HUES6 (cell line): ENCODE results near the gene ESAM.
"Not testable (repeated sequence)": the region's sequence is repeated elsewhere in the genome, so short reads cannot be mapped to it uniquely, and the experiment has no call there.

ENCODE experiments used
- H3K27ac ChIP-seq: 2 replicates; pipeline ENCODE4 v1.7.0; 2013; ENCODE audit warnings: low read depth, mild to moderate bottlenecking, low read length, inconsistent platforms
- H3K27me3 ChIP-seq: 2 replicates; pipeline ENCODE4 v1.6.1; 2013; ENCODE audit warnings: low read length; ENCODE audit not compliant: control insufficient read depth, insufficient read depth
- H3K36me3 ChIP-seq: 2 replicates; pipeline ENCODE4 v1.6.1; 2013; ENCODE audit warnings: low read length; ENCODE audit not compliant: control insufficient read depth, insufficient read depth
- H3K4me1 ChIP-seq: 2 replicates; pipeline ENCODE4 v1.6.1; 2013; ENCODE audit warnings: low read length; ENCODE audit not compliant: control insufficient read depth, insufficient read depth
- H3K4me3 ChIP-seq: 2 replicates; pipeline ENCODE4 v1.5.1; 2013; ENCODE audit warnings: low read depth, low read length
- H3K9ac ChIP-seq: one replicate; pipeline ENCODE4 v1.6.1; 2013; ENCODE audit warnings: mild to moderate bottlenecking, low read length
- H3K9me3 ChIP-seq: 2 replicates; pipeline ENCODE4 v1.6.1; 2013; ENCODE audit warnings: low read depth, low read length; ENCODE audit not compliant: control insufficient read depth, insufficient read depth

The ESAM gene

GRCh38 chr11:124798991-124799347, 36.9 kb upstream of the ESAM start:
- Histone ChIP-seq H3K4me3 (peak overlapping the region; percentile 86), H3K9ac (peak overlapping the region; percentile 96), H3K9me3 (no peaks in the 10 kb centered on the region), H3K27ac (peak overlapping the region; percentile 96; the same call in 1 of the 2 replicates), H3K36me3 (no peaks in the 10 kb centered on the region), H3K27me3 (no peaks in the 10 kb centered on the region), H3K4me1 (peaks cover 14% of the 10 kb centered on the region; the same call in 1 of the 2 replicates)

DNA sequence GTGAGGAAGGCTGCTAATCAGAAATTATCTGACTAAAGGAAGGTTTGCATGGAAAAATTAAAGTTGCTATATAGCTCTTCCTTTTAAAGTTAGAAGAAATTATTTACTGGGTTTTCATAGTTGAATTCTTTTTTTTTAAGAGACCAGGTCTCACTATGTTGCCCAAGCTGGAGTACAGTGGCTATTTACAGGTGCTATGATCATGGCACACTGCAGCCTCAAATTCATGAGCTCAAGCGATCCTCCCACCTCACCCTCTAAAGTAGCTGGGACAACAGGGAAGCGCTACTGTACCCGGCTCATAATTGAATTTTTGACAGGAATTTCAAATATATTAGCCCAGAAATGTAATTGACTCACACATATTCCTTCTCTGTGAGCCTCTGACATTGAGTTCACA, 34.2 kb upstream of the ESAM start:
- Histone ChIP-seq H3K9me3 (no peaks in the 10 kb centered on the region), H3K36me3 (no peaks in the 10 kb centered on the region), H3K4me3 (no peak overlapping the region), H3K27me3 (no peaks in the 10 kb centered on the region), H3K4me1 (peaks cover 30% of the 10 kb centered on the region), H3K27ac (no peak overlapping the region), H3K9ac (no peak overlapping the region)

- H3K9ac ChIP-seq: no peak overlapping the region
- no peak overlapping the region for H3K27ac ChIP-seq
- H3K9me3 ChIP-seq: no peaks in the 10 kb centered on the region
- no peak overlapping the region for H3K4me3 ChIP-seq
- no peaks in the 10 kb centered on the region for H3K27me3 ChIP-seq
- H3K4me1 ChIP-seq: peaks cover 26% of the 10 kb centered on the region
- no peaks in the 10 kb centered on the region for H3K36me3 ChIP-seq
Measured at GRCh38 chr11:124793466-124794278, 31.6 kb upstream of the ESAM start.

GRCh38 chr11:124791626-124792341, 29.7 kb upstream of the ESAM start:
- Histone ChIP-seq H3K36me3 (no peaks in the 10 kb centered on the region), H3K4me1 (peaks cover 16% of the 10 kb centered on the region), H3K4me3 (no peak overlapping the region), H3K27me3 (no peaks in the 10 kb centered on the region), H3K27ac (no peak overlapping the region), H3K9me3 (no peaks in the 10 kb centered on the region), H3K9ac (no peak overlapping the region)

DNA sequence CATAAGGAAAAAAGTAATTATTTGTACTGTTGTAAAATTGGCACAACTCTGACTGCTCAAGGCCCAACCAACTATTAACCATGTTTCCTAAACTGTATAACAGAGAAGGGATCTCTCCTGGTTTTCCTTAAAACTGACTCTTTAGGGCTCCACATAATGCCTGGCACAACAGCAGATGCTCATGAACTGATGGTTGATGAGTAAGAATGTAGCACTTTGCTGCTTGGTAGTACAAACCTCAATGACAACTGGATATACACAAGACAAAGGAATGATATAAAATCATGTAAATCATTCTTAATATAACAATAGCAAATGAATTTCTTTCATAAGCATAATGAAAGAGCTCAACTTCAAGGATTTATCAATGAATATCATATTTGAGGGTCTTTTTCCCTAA, 26.4 kb upstream of the ESAM start:
- no peak overlapping the region for H3K9ac ChIP-seq
- H3K36me3 ChIP-seq: no peaks in the 10 kb centered on the region
- H3K4me1 ChIP-seq: peaks cover 15% of the 10 kb centered on the region
- H3K27me3 ChIP-seq: no peaks in the 10 kb centered on the region
- H3K9me3 ChIP-seq: no peaks in the 10 kb centered on the region
- no peak overlapping the region for H3K4me3 ChIP-seq
- H3K27ac ChIP-seq: no peak overlapping the region

GRCh38 chr11:124784051-124784450, 22.0 kb upstream of the ESAM start:
- Histone ChIP-seq H3K4me3 (no peak overlapping the region), H3K4me1 (no peaks in the 10 kb centered on the region), H3K9ac (no peak overlapping the region), H3K27ac (no peak overlapping the region), H3K27me3 (no peaks in the 10 kb centered on the region), H3K36me3 (no peaks in the 10 kb centered on the region), H3K9me3 (no peaks in the 10 kb centered on the region)

- H3K9ac ChIP-seq: no peak overlapping the region
- H3K4me3 ChIP-seq: no peak overlapping the region
- H3K27me3 ChIP-seq: no peaks in the 10 kb centered on the region
- H3K4me1 ChIP-seq: no peaks in the 10 kb centered on the region
- H3K9me3 ChIP-seq: no peaks in the 10 kb centered on the region
- peaks cover 3% of the 10 kb centered on the region; the same call in 1 of the 2 replicates for H3K36me3 ChIP-seq
- H3K27ac ChIP-seq: no peak overlapping the region
Measured at GRCh38 chr11:124783002-124783401, 20.9 kb upstream of the ESAM start.

- H3K27ac ChIP-seq: no peak overlapping the region
- no peaks in the 10 kb centered on the region for H3K27me3 ChIP-seq
- H3K9ac ChIP-seq: no peak overlapping the region
- H3K4me3 ChIP-seq: no peak overlapping the region
- peaks cover 5% of the 10 kb centered on the region for H3K36me3 ChIP-seq
- no peaks in the 10 kb centered on the region for H3K9me3 ChIP-seq
- no peaks in the 10 kb centered on the region for H3K4me1 ChIP-seq
Measured at GRCh38 chr11:124779568-124779967, 17.5 kb upstream of the ESAM start.

- Histone ChIP-seq H3K9me3 (no peaks in the 10 kb centered on the region), H3K4me1 (no peaks in the 10 kb centered on the region), H3K9ac (no peak overlapping the region), H3K36me3 (peaks cover 5% of the 10 kb centered on the region), H3K27me3 (no peaks in the 10 kb centered on the region), H3K27ac (no peak overlapping the region), H3K4me3 (no peak overlapping the region)
Measured at GRCh38 chr11:124778281-124778680, 16.2 kb upstream of the ESAM start.

DNA sequence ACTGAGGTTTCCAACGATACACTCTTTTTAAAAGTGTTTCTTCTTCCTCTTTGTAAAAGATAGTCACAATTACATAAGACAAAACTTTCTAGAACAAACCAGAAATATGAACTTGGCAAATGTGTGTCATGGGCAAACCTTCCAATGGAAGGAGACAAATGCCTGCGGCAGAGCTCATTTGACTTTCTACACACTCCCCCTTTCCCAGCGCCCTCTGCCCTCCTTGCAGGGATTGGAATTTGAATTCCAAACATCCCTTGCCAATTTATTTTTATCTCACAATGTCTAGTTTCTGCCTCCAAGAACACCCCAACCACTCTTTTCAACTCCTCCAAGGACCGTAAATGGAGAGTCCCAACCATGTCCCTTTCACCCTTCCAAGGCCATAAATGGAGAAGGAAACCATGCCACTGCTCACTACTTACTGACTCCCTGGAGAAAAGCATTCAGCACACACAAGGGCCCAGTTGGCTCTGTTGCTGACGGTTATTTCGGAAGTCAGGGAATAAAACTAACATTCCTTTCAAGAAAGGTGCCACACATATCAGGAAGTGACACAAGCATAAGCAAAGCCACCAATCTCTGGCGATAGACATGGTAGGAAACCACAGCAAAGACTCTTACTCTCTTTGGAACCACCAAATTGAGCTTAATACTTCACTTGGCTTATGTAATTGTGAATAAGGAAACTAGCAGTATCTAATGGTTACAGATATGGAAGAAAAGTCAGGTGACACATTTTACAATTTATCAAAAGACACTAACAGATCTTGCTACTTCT, 15.0 kb upstream of the ESAM start:
- H3K4me3 ChIP-seq: no peak overlapping the region
- no peaks in the 10 kb centered on the region for H3K4me1 ChIP-seq
- no peak overlapping the region for H3K9ac ChIP-seq
- no peak overlapping the region for H3K27ac ChIP-seq
- peaks cover 8% of the 10 kb centered on the region for H3K36me3 ChIP-seq
- H3K9me3 ChIP-seq: no peaks in the 10 kb centered on the region
- no peaks in the 10 kb centered on the region for H3K27me3 ChIP-seq

DNA sequence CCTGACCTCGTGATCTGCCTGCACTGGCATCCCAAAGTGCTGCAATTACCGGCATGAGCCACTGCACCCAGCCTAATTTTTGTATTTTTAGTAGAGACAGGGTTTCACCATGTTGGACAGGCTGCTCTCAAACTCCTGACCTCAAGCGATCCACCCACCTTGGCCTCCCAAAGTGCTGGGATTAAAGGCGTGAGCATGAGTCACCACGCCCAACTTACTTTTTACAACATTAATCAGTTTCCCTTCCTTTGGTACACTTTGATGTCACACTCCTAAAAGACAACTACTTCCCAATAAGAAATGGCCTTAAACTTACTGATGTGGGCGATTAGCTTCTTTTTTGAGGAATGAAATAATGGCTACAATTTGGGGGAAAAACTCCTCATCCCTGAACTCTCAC, 8.9 kb upstream of the ESAM start:
- not testable (repeated sequence) for H3K27ac ChIP-seq

More for the DNA sequence above, 8.9 kb upstream of the ESAM start:
- H3K36me3 ChIP-seq: peaks cover 45% of the 10 kb centered on the region
- not testable (repeated sequence) for H3K4me3 ChIP-seq, H3K9me3 ChIP-seq, H3K9ac ChIP-seq, H3K27me3 ChIP-seq, H3K4me1 ChIP-seq
